Activated naive CD4-positive, alpha-beta T cell treated with anti-CD3 and anti-CD28 coated beads, Interleukin-2, amount 10 ng/mL, durations not matched to agents 7 days and 5 days (primary cell): ENCODE data around the gene OXNAD1.
"Not testable (repeated sequence)": the region's sequence is repeated elsewhere in the genome, so short reads cannot be mapped to it uniquely, and the experiment has no call there.

ENCODE experiments used
- CTCF ChIA-PET: fragments of 350-600 bp; sonication (Branson Sonifier 250); formaldehyde crosslinking; loops from one replicate; lab custom pipeline; 2021; ENCODE audit warnings: antibody characterized with exemption; lab: Charles Lee
- DNase-seq: peaks from one replicate; pipeline ENCODE4 v3.0.0-alpha.2; 2020
- H3K27ac Mint-ChIP-seq: one replicate; pipeline ENCODE4 v1.8.0; 2021; ENCODE audit warnings: mild to moderate bottlenecking, moderate library complexity, mixed read lengths
- H3K27me3 Mint-ChIP-seq: one replicate; pipeline ENCODE4 v1.8.0; 2021; ENCODE audit warnings: mild to moderate bottlenecking, mixed read lengths
- H3K36me3 Mint-ChIP-seq: one replicate; pipeline ENCODE4 v1.8.0; 2021; ENCODE audit warnings: mixed read lengths
- H3K4me1 Mint-ChIP-seq: one replicate; pipeline ENCODE4 v1.8.0; 2021; ENCODE audit warnings: mixed read lengths
- H3K4me3 Mint-ChIP-seq: one replicate; pipeline ENCODE4 v1.8.0; 2021; ENCODE audit warnings: mild to moderate bottlenecking, moderate library complexity, mixed read lengths
- H3K9me3 Mint-ChIP-seq: one replicate; pipeline ENCODE4 v1.8.0; 2021; ENCODE audit warnings: mixed read lengths

Gene OXNAD1

GRCh38 chr3:16307832-16308531, 43.0 kb downstream of the OXNAD1 start:
- peaks cover 83% of the 10 kb centered on the region for H3K36me3 Mint-ChIP-seq
- peak overlapping the region; percentile 9 for H3K4me3 Mint-ChIP-seq
- no peaks in the 10 kb centered on the region for H3K27me3 Mint-ChIP-seq
- peak overlapping the region; percentile 70 for H3K27ac Mint-ChIP-seq
- H3K9me3 Mint-ChIP-seq: no peaks in the 10 kb centered on the region
- CTCF ChIA-PET: interaction anchor here (2.7 to 4.2 kb wide), 2 partner anchors 11 to 16 kb away, joined by 16 to 23 read pairs; no protein-coding TSS in a partner anchor
- DNase-seq: no peak
- peaks cover 91% of the 10 kb centered on the region for H3K4me1 Mint-ChIP-seq

DNA sequence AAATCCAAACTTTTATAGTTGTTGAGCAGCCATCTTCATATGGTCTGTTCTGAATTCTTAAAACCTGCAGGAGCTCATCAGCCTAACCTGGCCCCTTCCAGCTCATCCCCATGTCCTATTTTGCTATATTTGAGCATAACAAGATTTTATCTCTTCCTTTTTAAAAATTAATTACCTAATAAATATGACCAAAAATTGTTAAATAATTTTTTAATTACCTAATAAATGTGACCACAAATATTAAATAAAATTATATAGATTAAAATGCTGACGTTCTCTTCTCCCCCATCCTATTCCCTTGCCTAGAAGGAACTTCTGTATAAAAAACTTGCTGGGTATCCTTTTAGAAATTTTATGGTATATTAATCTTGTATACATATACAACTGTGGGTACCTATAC, 43.7 kb downstream of the OXNAD1 start:
- Mint-ChIP-seq H3K27me3 (no peaks in the 10 kb centered on the region), H3K4me1 (peaks cover 92% of the 10 kb centered on the region), H3K27ac (peak overlapping the region; percentile 96), H3K36me3 (peaks cover 85% of the 10 kb centered on the region), H3K4me3 (no peak overlapping the region), H3K9me3 (no peaks in the 10 kb centered on the region)
- CTCF ChIA-PET: interaction anchor here (2.7 kb wide), 1 partner anchor 17 kb away, joined by 16 read pairs; no protein-coding TSS in a partner anchor
- DNase-seq: no peak

DNA sequence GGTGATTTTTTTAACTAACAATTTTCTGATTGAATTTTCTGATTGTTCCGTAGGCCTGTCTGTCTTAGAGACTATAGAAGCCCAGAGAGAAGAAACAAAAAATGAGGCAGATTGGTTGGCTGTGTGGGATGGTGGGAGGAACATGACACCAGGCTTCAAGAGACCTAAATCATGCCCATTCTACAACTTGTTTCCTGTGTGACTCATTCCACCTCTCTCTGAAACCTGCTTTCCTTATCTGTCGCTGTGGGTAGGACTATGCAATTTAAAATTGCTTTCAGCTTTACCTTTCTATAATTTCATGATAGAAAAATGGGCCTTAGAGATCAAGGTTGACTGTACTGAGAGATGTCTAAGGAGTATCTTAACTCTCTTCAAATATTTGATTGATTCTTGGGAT, 44.5 kb downstream of the OXNAD1 start:
- CTCF ChIA-PET: no interaction called here
- peak; percentile 71 for DNase-seq

DNA sequence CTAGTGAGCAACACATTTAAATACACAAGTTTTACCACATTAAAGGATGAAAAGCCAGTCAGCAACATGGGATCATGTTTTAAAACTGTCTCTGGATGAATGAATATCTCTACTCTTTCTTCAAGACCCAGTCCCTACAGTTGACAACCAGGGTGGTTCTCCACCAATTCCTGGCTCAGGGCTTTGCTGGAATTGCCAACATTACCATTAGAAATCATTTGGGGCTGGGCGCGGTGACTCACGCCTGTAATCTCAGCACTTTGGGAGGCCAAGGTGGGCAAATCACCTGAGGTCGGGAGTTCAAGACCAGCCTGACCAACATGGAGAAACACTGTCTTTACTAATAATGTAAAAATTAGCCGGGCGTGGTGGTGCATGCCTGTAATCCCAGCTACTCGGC, 45.5 kb downstream of the OXNAD1 start:
- DNase-seq, H3K9me3 Mint-ChIP-seq, CTCF ChIA-PET, H3K27me3 Mint-ChIP-seq: not testable (repeated sequence)
- Mint-ChIP-seq H3K36me3 (peaks cover 84% of the 10 kb centered on the region), H3K4me1 (peaks cover 93% of the 10 kb centered on the region), H3K27ac (peak overlapping the region; percentile 96), H3K4me3 (peak overlapping the region; percentile 6)

More for the DNA sequence above, 44.5 kb downstream of the OXNAD1 start:
- Mint-ChIP-seq H3K4me1 (peaks cover 93% of the 10 kb centered on the region), H3K36me3 (peaks cover 84% of the 10 kb centered on the region), H3K27ac (peak overlapping the region; percentile 96), H3K4me3 (peak overlapping the region; percentile 72), H3K27me3 (no peaks in the 10 kb centered on the region), H3K9me3 (no peaks in the 10 kb centered on the region)

GRCh38 chr3:16311960-16312451, 47.0 kb downstream of the OXNAD1 start:
- H3K27ac Mint-ChIP-seq: peak overlapping the region; percentile 97
- no peaks in the 10 kb centered on the region for H3K27me3 Mint-ChIP-seq
- H3K36me3 Mint-ChIP-seq: peaks cover 84% of the 10 kb centered on the region
- peak overlapping the region; percentile 64 for H3K4me3 Mint-ChIP-seq
- peak; percentile 76 for DNase-seq
- H3K9me3 Mint-ChIP-seq: no peaks in the 10 kb centered on the region
- peaks cover 93% of the 10 kb centered on the region for H3K4me1 Mint-ChIP-seq
- CTCF ChIA-PET: interaction anchor here (0.6 to 13.5 kb wide), 4 partner anchors 11 to 218 kb away, joined by 3 to 246 read pairs (median 3); no protein-coding TSS in a partner anchor

DNA sequence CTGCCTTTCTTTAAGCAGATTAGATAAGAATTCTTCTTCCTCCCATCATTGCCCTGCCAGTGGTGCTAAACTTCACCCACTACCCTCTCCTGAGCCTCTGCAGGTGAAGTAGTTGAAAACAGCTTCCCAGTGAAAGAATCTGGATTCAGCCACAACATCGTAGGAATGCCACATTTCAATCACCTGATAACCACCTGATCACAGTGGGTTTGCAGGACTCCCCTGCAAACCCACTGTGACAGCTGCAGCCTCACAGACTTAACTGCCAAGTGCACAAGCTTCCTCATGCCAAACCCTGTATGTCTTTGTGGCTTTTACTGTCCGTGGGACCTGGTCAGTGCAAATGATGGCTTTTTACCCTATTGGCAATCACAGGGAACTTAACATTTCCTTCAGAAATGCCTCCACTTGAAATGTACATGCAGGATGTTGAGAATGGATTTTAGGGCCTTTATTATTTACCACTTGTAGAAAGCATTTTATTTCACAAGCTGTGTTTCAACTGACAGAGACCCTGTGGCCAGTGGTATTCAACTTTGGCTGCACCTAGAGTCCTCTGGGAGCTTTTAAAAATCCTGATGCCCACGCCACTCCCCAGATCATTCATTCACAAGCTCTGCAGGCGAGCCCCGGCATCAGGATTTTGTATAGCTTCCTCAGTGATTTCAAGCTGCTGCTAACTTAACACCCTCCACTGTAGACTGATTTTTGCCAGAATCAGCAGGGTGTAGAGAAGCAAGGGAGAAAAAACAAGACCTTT, 49.1 kb downstream of the OXNAD1 start:
- Mint-ChIP-seq H3K27ac (peak overlapping the region; percentile 94), H3K36me3 (peaks cover 85% of the 10 kb centered on the region), H3K27me3 (no peaks in the 10 kb centered on the region), H3K4me1 (peaks cover 94% of the 10 kb centered on the region), H3K4me3 (no peak overlapping the region), H3K9me3 (no peaks in the 10 kb centered on the region)
- CTCF ChIA-PET: interaction anchor here (0.8 to 13.5 kb wide), 6 partner anchors 10 to 237 kb away, joined by 3 to 246 read pairs (median 3); partner anchors contain the start of gene RFTN1
- DNase-seq: no peak

GRCh38 chr3:16315623-16316022, 50.6 kb downstream of the OXNAD1 start:
- CTCF ChIA-PET: interaction anchor here (0.6 to 13.5 kb wide), 2 partner anchors 23 to 46 kb away, joined by 3 to 246 read pairs; no protein-coding TSS in a partner anchor
- DNase-seq: no peak
- peaks cover 93% of the 10 kb centered on the region for H3K4me1 Mint-ChIP-seq
- H3K27me3 Mint-ChIP-seq: no peaks in the 10 kb centered on the region
- peaks cover 87% of the 10 kb centered on the region for H3K36me3 Mint-ChIP-seq
- H3K9me3 Mint-ChIP-seq: no peaks in the 10 kb centered on the region
- H3K27ac Mint-ChIP-seq: peak overlapping the region; percentile 94
- H3K4me3 Mint-ChIP-seq: no peak overlapping the region

DNA sequence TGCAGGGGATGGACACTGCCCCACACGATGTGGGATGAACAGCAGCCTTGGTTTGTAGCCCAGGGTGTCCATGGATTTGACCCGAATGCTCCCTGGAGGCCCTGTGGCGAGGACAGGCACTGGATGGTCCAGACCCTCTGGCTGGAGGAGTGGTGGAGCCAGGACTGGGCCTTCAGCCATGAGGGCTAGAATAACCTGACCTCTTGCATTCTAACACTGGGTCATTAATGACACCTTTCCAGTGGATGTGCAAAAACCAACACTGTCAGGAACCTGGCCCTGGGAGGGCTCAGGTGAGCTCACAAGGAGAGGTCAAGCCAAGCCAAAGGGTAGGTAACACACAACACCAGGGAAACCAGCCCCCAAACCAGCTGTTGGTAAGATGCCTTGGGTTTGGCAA, 51.4 kb downstream of the OXNAD1 start:
- Mint-ChIP-seq H3K27ac (peak overlapping the region; percentile 94), H3K9me3 (no peaks in the 10 kb centered on the region), H3K4me3 (no peak overlapping the region), H3K4me1 (peaks cover 96% of the 10 kb centered on the region), H3K27me3 (no peaks in the 10 kb centered on the region), H3K36me3 (peaks cover 93% of the 10 kb centered on the region)
- DNase-seq: no peak
- CTCF ChIA-PET: interaction anchor here (0.9 to 13.5 kb wide), 3 partner anchors 15 to 49 kb away, joined by 4 to 246 read pairs (median 46); partner anchors contain the start of genes DPH3 and OXNAD1

DNA sequence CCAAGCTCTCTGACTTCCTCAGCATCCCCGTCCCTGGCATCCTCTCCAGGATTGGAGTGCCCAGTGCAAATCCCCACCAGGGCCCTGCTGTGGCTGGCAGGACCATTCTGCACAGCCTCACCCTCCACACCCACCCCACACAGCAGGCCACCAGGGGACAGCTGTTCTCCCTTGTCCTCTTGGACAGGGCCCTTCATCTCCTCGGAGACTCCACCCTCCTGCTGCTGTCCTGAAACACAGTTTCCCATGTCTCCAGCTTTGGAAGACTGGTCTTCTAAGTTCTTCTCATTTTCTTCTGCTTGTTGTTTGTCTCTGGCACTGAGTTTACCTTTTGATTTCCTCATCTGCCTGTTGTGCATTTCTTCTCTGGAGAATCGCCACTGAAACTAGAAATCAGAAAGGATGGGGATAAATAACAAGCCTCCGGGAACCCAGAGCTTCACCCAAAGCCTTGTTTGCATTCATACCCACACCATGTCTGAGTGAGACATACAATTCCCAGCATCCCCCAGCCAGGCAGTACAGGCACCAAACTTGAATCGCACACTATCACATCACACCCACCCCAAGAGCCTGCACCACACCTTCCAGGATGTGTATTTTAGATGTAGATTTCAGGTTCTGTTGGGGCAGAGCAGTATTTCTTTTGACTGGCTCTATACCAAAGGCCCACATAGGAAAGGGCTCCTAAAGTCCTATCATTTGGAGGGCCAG, 52.0 kb downstream of the OXNAD1 start:
- peaks cover 91% of the 10 kb centered on the region for H3K4me1 Mint-ChIP-seq
- peak overlapping the region; percentile 94 for H3K27ac Mint-ChIP-seq
- no peak overlapping the region for H3K4me3 Mint-ChIP-seq
- CTCF ChIA-PET: interaction anchor here (0.6 to 13.5 kb wide), 4 partner anchors 15 to 242 kb away, joined by 3 to 246 read pairs (median 25); partner anchors contain the start of genes DPH3 and OXNAD1
- H3K9me3 Mint-ChIP-seq: no peaks in the 10 kb centered on the region
- no peak for DNase-seq
- no peaks in the 10 kb centered on the region for H3K27me3 Mint-ChIP-seq
- peaks cover 92% of the 10 kb centered on the region for H3K36me3 Mint-ChIP-seq

GRCh38 chr3:16317561-16317945, 52.5 kb downstream of the OXNAD1 start:
- Mint-ChIP-seq H3K4me3 (no peak overlapping the region), H3K9me3 (no peaks in the 10 kb centered on the region), H3K27me3 (no peaks in the 10 kb centered on the region), H3K4me1 (peaks cover 86% of the 10 kb centered on the region), H3K36me3 (peaks cover 92% of the 10 kb centered on the region), H3K27ac (peak overlapping the region; percentile 94)
- DNase-seq: no peak
- CTCF ChIA-PET: interaction anchor here (0.6 to 13.5 kb wide), 8 partner anchors 11 to 242 kb away, joined by 3 to 246 read pairs (median 11); partner anchors contain the start of genes DPH3 and OXNAD1

DNA sequence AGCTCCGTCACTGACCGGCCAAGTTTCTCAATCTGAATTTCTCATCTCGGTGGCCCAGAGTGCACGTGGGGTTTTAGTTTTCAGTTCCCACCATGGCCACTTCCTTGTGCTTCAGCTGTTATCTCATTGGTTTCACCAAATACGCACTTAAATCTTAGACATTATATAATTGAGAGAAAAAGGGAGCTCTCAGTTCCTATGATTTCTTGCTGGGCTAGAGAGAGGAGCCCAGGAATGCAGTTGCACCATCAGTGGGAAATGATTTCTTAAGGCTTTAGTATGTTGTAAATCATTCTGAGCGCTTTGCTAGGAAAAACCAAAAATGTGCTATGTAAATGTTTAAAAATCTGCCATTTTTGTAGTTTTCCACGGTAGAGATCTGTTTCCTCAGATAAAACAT, 53.2 kb downstream of the OXNAD1 start:
- H3K9me3 Mint-ChIP-seq: no peaks in the 10 kb centered on the region
- DNase-seq: no peak
- peak overlapping the region; percentile 94 for H3K27ac Mint-ChIP-seq
- CTCF ChIA-PET: interaction anchor here (0.6 to 13.5 kb wide), 11 partner anchors 12 to 233 kb away, joined by 3 to 246 read pairs (median 9); partner anchors contain the start of genes DPH3 and OXNAD1
- no peak overlapping the region for H3K4me3 Mint-ChIP-seq
- peaks cover 81% of the 10 kb centered on the region for H3K4me1 Mint-ChIP-seq
- H3K36me3 Mint-ChIP-seq: peaks cover 90% of the 10 kb centered on the region
- no peaks in the 10 kb centered on the region for H3K27me3 Mint-ChIP-seq

GRCh38 chr3:16319307-16319706, 54.3 kb downstream of the OXNAD1 start:
- H3K27me3 Mint-ChIP-seq: no peaks in the 10 kb centered on the region
- peak overlapping the region; percentile 94 for H3K27ac Mint-ChIP-seq
- H3K4me3 Mint-ChIP-seq: no peak overlapping the region
- H3K9me3 Mint-ChIP-seq: no peaks in the 10 kb centered on the region
- DNase-seq: peak; percentile 89
- peaks cover 89% of the 10 kb centered on the region for H3K36me3 Mint-ChIP-seq
- peaks cover 71% of the 10 kb centered on the region for H3K4me1 Mint-ChIP-seq
- CTCF ChIA-PET: interaction anchor here (0.6 to 13.5 kb wide), 21 partner anchors 13 to 1161 kb away, joined by 3 to 246 read pairs (median 5); partner anchors contain the start of genes DPH3 and OXNAD1

- no peaks in the 10 kb centered on the region for H3K27me3 Mint-ChIP-seq
- peaks cover 88% of the 10 kb centered on the region for H3K36me3 Mint-ChIP-seq
- no peak overlapping the region for H3K4me3 Mint-ChIP-seq
- CTCF ChIA-PET: interaction anchor here (0.6 to 13.5 kb wide), 19 partner anchors 13 to 1161 kb away, joined by 3 to 246 read pairs (median 5); partner anchors contain the start of genes DPH3 and OXNAD1
- peaks cover 68% of the 10 kb centered on the region for H3K4me1 Mint-ChIP-seq
- DNase-seq: no peak
- H3K9me3 Mint-ChIP-seq: no peaks in the 10 kb centered on the region
- H3K27ac Mint-ChIP-seq: peak overlapping the region; percentile 94
Observed at GRCh38 chr3:16319723-16320122, 54.7 kb downstream of the OXNAD1 start.
